ENCODE data around the gene AP4S1.

Gene AP4S1

GRCh38 chr14:31009836-31010574, 15.4 kb upstream of the AP4S1 start:
- no peak for TF ChIP-seq CTCF (IDR thresholded peaks at IDR 0.05; ENCODE audit: low read depth, low read length)
- no peak for DNase-seq (ENCODE audit: extremely low read depth, low read depth)

GRCh38 chr14:31010935-31011334, 14.5 kb upstream of the AP4S1 start:
- TF ChIP-seq CTCF (IDR thresholded peaks at IDR 0.05; ENCODE audit: low read depth, low read length) = no peak
- DNase-seq (ENCODE audit: extremely low read depth, low read depth) = no peak

DNA sequence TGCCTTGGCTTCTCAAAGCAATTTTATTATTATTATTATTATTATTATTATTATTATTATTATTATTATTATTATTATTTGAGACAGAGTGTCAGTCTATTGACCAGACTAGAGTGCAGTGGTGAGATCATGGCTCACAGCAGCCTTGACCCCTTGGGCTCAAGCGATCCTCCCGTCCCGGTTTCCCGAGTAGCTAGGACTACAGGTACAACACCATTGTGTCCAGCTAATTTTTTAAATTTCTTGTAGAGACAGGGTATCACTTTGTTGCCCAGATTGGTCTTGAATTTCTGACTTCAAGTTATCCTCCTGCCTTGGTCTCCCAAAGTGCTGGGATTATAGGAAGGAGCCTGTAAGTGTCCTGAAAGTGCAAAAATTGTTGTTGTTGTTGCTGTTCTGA, 11.6 kb upstream of the AP4S1 start:
- no peak for DNase-seq (ENCODE audit: extremely low read depth, low read depth)
- TF ChIP-seq CTCF (IDR thresholded peaks at IDR 0.05; ENCODE audit: low read depth, low read length) = no peak

- no peak for DNase-seq (ENCODE audit: extremely low read depth, low read depth)
- no peak for TF ChIP-seq CTCF (IDR thresholded peaks at IDR 0.05; ENCODE audit: low read depth, low read length)
Measured at GRCh38 chr14:31018057-31018645, 7.3 kb upstream of the AP4S1 start.

- TF ChIP-seq CTCF (IDR thresholded peaks at IDR 0.05; ENCODE audit: low read depth, low read length) = no peak
- DNase-seq (ENCODE audit: extremely low read depth, low read depth) = no peak
Measured at GRCh38 chr14:31020834-31021575, 4.4 kb upstream of the AP4S1 start.

DNA sequence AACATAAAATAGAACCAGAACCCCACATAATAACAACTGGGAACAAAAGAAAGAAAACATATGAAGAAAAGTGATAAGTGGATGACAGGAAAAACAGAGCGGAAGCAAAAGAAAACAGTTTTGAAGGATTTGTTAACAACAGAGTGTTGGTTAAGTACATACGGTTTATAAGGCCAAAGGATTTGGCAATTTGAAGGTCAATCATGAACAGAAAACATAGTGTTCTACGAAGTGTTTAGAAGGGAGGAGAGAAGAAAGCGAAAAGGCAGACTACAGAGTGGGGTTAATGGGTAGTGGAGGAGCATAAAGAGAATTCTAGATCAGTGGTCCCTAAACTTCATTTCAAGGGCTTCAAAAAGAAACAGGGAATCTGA, 3.9 kb upstream of the AP4S1 start:
- DNase-seq (ENCODE audit: extremely low read depth, low read depth) = no peak
- TF ChIP-seq CTCF (IDR thresholded peaks at IDR 0.05; ENCODE audit: low read depth, low read length) = no peak

GRCh38 chr14:31022386-31022785, 3.1 kb upstream of the AP4S1 start:
- no peak for DNase-seq (ENCODE audit: extremely low read depth, low read depth)
- TF ChIP-seq CTCF (IDR thresholded peaks at IDR 0.05; ENCODE audit: low read depth, low read length) = no peak
